Stimulated activated CD4-positive, alpha-beta T cell treated with anti-CD3 and anti-CD28 coated beads, Interleukin-2, amount 100 ng/mL, for 24 hours (primary cell): ENCODE measurements around the gene POLR1A.
"Not testable (repeated sequence)": the region's sequence is repeated elsewhere in the genome, so short reads cannot be mapped to it uniquely, and the experiment has no call there.

Experiments used
- DNase-seq, 2 donors: peaks; one replicate each; pipeline ENCODE4 v3.0.0-alpha.2; 2020

POLR1A gene

GRCh38 chr2:85995648-85996529 is 109.8 kb downstream of the POLR1A start:
- no peak for DNase-seq

DNA sequence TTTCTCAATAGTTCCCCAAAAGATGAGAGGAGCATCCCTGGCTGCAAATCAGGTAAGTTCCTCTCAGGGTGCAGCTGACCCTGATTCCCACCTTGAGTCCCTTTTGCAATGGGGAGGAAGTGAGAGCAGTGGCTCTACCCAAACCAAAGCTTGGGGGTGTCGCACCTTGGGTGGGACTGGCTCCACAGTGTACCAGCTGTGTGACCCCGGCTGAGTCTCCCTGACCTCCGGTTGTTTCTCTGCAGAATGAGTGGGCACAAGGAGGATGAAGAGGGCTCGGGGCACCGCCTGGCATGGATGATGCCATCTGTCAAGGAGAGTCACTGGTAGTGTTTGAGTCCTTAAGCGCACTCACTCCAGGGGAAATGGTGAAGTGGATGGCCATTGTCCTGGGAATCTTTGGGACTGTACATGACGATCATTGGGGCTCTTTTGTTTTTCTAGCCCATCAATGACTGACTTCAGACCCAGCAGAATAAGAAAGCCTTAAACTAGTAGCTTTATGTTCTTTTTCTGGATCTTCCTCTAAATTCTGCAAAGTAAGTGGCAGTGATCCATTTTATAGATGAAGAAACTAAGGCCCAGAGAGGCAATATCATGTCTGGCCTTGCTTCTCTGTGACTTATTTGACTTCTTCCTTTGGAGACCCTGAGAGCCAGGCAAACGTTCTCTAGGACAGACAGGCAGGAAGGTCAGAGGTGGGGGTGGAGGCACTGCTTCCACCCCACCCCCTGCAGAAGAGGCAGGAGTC is 110.6 kb downstream of the POLR1A start:
- DNase-seq: no peak

DNA sequence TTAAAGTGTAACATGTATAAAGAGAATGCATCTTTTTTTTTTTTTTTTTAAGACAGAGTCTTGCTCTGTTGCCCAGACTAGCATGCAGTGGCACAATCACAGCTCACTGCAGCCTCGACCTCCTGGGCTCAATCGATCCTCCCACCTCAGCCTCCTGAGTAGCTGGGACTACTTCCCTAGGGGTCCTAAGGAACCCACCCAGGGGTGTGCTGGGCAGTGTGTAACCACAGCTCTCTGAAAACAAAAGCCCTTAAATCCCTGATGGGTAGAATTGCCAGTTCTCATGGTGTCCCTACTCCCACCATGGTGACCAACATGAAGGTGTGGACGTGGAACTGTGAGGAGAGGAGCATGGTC is 111.3 kb downstream of the POLR1A start:
- DNase-seq: no peak

- DNase-seq: no peak
These were observed 113.1 kb downstream of the POLR1A start for GRCh38 chr2:85992611-85993010.

DNA sequence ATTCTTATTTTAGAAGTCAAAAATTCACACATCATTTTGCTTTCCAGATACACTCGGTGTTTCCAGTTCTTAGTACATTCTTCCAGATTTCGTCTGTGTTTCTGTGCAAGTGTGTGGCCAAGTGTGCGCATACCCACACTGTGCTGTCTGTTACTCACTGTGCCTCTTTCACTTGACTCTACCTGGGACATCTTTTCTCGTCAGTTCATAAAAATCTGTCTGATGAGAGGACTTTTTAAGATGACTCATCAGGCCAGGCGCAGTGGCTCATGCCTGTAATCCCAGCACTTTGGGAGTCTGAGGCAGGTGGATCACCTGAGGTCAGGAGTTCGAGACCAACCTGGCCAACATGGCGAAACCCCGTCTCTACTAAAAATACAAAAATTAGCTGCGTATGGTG is 113.6 kb downstream of the POLR1A start:
- DNase-seq: not testable (repeated sequence)

GRCh38 chr2:85990084-85990483 is 115.6 kb downstream of the POLR1A start:
- peak in 1 of 2 donors; percentile 4 for DNase-seq

DNA sequence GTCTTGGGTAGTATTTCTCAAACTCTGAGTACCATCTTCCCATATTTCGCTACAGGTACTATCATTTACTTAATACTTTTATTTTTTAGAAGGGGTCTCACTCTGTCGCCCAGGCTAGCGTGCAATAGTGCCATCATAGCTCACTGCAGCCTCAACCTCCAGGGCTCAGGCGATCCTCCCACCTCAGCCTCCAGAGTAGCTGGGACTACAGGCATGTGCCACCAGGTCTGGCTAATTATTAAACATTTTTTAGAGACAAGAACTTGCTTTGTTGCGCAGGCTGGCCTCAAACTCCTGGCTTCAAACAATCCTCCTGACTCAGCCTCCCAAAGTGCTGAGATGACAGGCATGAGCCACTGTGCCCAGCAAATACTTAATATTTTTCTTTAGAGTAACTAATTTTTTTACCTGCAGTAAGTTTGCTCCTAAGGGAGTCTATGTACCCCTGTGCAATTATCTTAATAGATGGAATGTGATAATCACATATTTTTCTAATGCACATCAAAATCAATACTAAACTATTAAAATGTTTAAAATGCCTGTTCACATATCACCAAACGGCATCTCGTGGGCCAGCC is 116.3 kb downstream of the POLR1A start:
- peak in 1 of 2 donors; percentile 6 for DNase-seq

GRCh38 chr2:85988914-85989270 is 116.8 kb downstream of the POLR1A start:
- peak in 1 of 2 donors; percentile 13 for DNase-seq

- peak in 1 of 2 donors; percentile 9 for DNase-seq
These were observed 117.3 kb downstream of the POLR1A start for GRCh38 chr2:85988175-85988913.

GRCh38 chr2:85987266-85988174 is 118.2 kb downstream of the POLR1A start:
- peak in 1 of 2 donors; percentile 12 for DNase-seq

GRCh38 chr2:85986121-85986520 is 119.6 kb downstream of the POLR1A start:
- DNase-seq: peak in 1 of 2 donors; percentile 9

- no peak for DNase-seq
These were observed 120.9 kb downstream of the POLR1A start for GRCh38 chr2:85984788-85985187.

GRCh38 chr2:85983766-85984165 is 121.9 kb downstream of the POLR1A start:
- DNase-seq: no peak

DNA sequence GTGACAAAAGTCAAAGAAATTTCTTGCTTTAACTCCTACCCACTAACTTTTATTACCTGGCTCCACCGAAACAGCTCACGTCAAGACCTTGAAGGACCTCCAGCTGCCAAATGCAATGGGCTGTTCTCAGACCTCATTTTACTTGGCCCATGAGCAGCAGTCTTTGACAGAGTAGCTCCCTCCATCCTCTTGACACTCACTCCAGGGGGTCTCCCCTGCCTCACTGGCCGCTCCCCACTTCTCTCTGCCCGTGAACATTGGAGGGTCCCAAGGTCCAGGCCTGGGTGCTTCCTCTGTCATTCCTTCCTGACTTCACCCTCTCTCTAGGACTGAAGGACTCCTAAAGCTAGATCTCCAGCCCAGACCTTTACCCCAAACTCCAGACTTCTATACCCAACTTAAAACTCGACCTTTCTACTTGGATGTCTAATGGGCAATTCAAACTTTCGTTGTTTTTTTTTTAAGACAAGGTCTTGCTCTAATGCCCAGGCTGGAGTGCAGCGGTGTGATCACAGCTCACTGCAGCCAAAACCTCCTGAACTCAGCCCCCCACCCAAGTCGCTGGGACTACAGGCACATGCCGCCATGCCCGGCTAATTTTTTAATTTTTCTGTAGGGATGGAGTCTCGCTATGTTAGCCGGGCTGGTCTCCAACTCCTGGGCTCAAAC is 124.0 kb downstream of the POLR1A start:
- DNase-seq: peak in 1 of 2 donors; percentile 10

- DNase-seq: peak in 1 of 2 donors; percentile 2
These were observed 126.6 kb downstream of the POLR1A start for GRCh38 chr2:85978883-85979780.

GRCh38 chr2:85976106-85976920 is 129.4 kb downstream of the POLR1A start:
- DNase-seq: peak in 1 of 2 donors; percentile 11

- DNase-seq: no peak
These were observed 130.1 kb downstream of the POLR1A start for GRCh38 chr2:85975581-85975980.

DNA sequence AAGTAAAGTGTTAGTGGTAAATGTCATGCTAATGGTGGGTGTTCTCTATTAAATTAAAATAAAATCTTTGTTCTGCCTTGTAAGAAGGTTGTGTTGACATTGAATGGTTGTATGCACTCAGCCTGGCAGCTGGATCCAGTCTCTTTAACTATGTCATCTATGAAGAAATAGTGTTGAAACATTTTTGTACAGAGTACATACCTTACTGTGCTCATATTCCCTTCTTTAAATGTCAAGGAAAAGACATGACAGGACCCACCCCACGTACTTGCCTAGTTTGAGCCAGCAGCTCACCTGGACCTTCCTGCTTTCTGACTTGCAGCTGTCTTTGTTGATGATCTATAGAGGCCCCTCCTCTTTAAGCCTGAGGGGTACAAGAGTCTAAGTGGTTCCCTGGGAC is 131.3 kb downstream of the POLR1A start:
- no peak for DNase-seq

DNA sequence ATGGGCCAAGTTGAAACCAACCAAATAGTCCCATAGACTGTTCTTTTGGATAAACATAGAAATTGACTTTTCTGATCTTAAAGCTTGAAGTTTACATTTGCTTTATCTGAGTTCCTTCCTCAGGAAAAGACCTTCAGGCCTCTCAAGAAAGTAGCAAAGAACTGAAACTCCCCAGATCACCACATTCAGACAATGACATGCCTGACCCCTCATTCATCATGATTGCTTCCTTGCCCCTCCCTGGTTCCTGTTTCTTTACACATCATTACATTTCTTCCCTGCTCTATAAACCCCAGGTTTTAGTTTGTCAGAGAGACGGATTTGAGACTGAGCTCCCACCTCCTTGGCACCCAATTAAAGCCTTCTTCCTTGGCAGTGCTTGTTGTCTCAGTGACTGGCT is 133.3 kb downstream of the POLR1A start:
- no peak for DNase-seq
